Calu3 (cell line): ENCODE results near the gene SGTB. TPM values are rescaled to one million over a fixed set of nuclear protein-coding genes. Genes with fewer than 3 reads are reported as not detected.

Source experiments
- Bru-seq: library from RNA; stranded (reverse); fragments of 400-500 nt; gene quantifications from one replicate; lab custom pipeline; 2021; lab: Mats Ljungman, UMichigan
- BruChase-seq, 2 experiments: library from RNA; stranded (reverse); fragments of 400-500 nt; gene quantifications; one replicate each; lab custom pipeline; 2021; lab: Mats Ljungman, UMichigan
- BruUV-seq: library from RNA; stranded (reverse); fragments of 400-500 nt; replicated peaks from 2 replicates; lab custom pipeline; 2021; lab: Mats Ljungman, UMichigan
- CTCF ChIA-PET: fragments of 300-600 bp; sonication (Branson Sonifier 250); formaldehyde crosslinking; loops from one replicate; lab custom pipeline; 2022; ENCODE audit warnings: antibody characterized with exemption; lab: Charles Lee
- DNase-seq: peaks from one replicate; pipeline ENCODE4 v3.0.0; 2022
- H3K27ac Mint-ChIP-seq: one replicate; pipeline ENCODE4 v1.8.0; 2022; ENCODE audit warnings: mixed read lengths; ENCODE audit not compliant: unreplicated experiment
- H3K27me3 Mint-ChIP-seq: one replicate; pipeline ENCODE4 v1.8.0; 2022; ENCODE audit warnings: mixed read lengths; ENCODE audit not compliant: unreplicated experiment
- H3K36me3 Mint-ChIP-seq: one replicate; pipeline ENCODE4 v1.8.0; 2022; ENCODE audit warnings: mild to moderate bottlenecking, moderate library complexity, mixed read lengths; ENCODE audit not compliant: insufficient read depth, unreplicated experiment
- H3K4me1 Mint-ChIP-seq: one replicate; pipeline ENCODE4 v1.8.0; 2022; ENCODE audit warnings: mild to moderate bottlenecking, low read depth, mixed read lengths; ENCODE audit not compliant: unreplicated experiment
- H3K4me3 Mint-ChIP-seq: one replicate; pipeline ENCODE4 v1.8.0; 2022; ENCODE audit warnings: mild to moderate bottlenecking, low read depth, moderate library complexity, mixed read lengths; ENCODE audit not compliant: unreplicated experiment
- H3K9me3 Mint-ChIP-seq: one replicate; pipeline ENCODE4 v1.8.0; 2022; ENCODE audit warnings: low read depth, mixed read lengths; ENCODE audit not compliant: unreplicated experiment
- intact Hi-C: fragments of 100-400 bp; cut with micrococcal nuclease; formaldehyde crosslinking; loops from one replicate; pipeline ENCODE4 v1.10.0; 2022; ENCODE audit not compliant: unreplicated experiment
- long read RNA-seq: library from polyadenylated mRNA; stranded (forward); transcript quantifications from one replicate; pipeline ENCODE4 v2.0.0, GENCODE V29; 2022
- total RNA-seq: library from RNA; stranded (reverse); gene quantifications from 2 replicates; pipeline ENCODE4 v1.2.3, GENCODE V29; 2022
- TF ChIP-seq, protein P1 (sequence below): fragments of 200-600 bp; IDR thresholded peaks from one replicate; pipeline ENCODE4 v1.8.0; 2022; ENCODE audit warnings: antibody characterized with exemption; ENCODE audit not compliant: unreplicated experiment

SGTB gene
- total RNA-seq (3.9 and 6.8 TPM in 2 replicates), Bru-seq, nascent RNA (percentile 45 among the genes with signal in this experiment), BruChase-seq, experiment 1, labeled RNA remaining after a 6-hour chase (percentile 48 among the genes with signal in this experiment), BruChase-seq, experiment 2, labeled RNA remaining after a 2-hour chase (percentile 46 among the genes with signal in this experiment)
- long read RNA-seq, result 0 reads

DNA sequence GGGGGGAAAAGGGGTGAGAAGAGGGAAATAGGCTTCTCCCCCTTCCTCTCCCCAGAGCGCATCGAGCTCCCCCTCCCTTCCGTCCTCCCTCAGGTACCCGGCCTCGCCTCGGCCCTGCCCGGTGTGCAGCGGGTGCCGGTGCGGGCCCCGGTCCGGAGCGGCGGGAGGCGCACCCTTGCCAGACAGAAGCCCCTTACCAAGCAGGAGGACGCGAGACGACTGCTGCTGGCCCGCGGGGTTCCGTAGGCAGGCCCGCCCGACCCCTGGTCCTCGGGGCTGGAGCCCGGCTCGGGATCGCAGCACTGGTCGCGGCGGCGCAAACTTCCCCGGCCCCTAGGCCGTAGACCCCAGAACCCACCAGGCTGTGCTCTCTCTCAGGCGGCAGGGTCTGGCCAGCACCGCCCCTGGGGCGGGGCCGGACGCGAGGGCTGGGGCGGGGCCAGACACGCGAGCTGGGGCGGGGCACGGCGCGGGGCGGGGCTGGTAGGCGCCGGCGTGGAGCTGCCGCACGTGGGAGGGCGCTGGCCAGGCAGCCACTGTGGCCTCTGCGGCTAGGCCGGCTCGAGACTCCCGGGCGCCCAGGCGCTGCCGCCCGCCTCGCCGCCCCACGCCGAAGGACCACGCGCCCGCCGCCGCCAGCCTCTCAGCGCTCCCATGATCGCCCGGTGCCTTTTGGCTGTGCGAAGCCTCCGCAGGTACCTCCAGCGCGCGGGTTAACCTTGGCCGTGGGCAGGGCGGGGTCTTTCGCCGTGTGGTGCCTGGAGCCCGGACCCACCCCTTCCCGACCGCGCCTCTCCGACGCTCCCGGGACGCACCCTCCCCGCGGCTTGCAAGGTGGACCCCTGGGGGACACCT, at the start of gene SGTB, which contains the start of gene NLN:
Gene SGTB (minus strand): TSS at position 390 of the 855 bp plus-strand sequence. CDS start 1,302 bp downstream, outside the sequence.
Gene NLN (plus strand): TSS at position 486 of the 855 bp plus-strand sequence. CDS start 169 bp downstream, at position 655.
- no TSS peak for BruUV-seq

DNA sequence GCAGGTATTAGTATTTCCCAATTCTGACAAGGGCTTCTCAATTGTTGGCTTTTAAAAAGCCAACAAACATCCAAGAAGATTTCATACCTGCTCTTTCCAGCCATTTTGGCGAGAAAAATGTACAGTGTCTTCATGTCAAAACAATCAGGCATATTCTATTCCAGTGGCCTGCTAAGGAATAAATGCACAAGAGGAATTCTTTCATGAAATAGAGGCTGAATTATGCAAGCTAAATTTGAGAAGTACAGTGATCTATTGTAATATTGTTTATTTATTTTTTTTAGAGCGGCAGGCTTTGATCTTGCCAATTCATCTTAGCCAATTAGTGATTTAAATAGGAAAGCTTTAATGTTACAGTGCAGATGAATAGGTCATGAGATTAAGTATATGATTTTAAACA, 49.4 kb upstream of the SGTB start:
- H3K4me3 Mint-ChIP-seq, result no peak overlapping the region
- no peaks in the 10 kb centered on the region for H3K4me1 Mint-ChIP-seq
- H3K27ac Mint-ChIP-seq, result no peak overlapping the region
- BruUV-seq, result no TSS peak
- intact Hi-C loops, result no loop called here
- DNase-seq, result no peak
- no peaks in the 10 kb centered on the region for H3K27me3 Mint-ChIP-seq
- H3K36me3 Mint-ChIP-seq, result peaks cover 8% of the 10 kb centered on the region
- H3K9me3 Mint-ChIP-seq, result no peaks in the 10 kb centered on the region
- TF ChIP-seq, protein P1, sequence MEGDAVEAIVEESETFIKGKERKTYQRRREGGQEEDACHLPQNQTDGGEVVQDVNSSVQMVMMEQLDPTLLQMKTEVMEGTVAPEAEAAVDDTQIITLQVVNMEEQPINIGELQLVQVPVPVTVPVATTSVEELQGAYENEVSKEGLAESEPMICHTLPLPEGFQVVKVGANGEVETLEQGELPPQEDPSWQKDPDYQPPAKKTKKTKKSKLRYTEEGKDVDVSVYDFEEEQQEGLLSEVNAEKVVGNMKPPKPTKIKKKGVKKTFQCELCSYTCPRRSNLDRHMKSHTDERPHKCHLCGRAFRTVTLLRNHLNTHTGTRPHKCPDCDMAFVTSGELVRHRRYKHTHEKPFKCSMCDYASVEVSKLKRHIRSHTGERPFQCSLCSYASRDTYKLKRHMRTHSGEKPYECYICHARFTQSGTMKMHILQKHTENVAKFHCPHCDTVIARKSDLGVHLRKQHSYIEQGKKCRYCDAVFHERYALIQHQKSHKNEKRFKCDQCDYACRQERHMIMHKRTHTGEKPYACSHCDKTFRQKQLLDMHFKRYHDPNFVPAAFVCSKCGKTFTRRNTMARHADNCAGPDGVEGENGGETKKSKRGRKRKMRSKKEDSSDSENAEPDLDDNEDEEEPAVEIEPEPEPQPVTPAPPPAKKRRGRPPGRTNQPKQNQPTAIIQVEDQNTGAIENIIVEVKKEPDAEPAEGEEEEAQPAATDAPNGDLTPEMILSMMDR, result no peak
- CTCF ChIA-PET, result no interaction called here

More for the DNA sequence above, at the start of gene SGTB, which contains the start of gene NLN:
- Mint-ChIP-seq H3K4me1 (no peaks in the 10 kb centered on the region), H3K9me3 (no peaks in the 10 kb centered on the region), H3K27me3 (no peaks in the 10 kb centered on the region), H3K4me3 (peak within 1 kb of the TSS; percentile 90), H3K36me3 (peaks cover 27% of the 10 kb centered on the region), H3K27ac (peak within 1 kb of the TSS; percentile 83)
- CTCF ChIA-PET, result interaction anchor here (0.6 to 1.1 kb wide), 2 partner anchors 89 to 227 kb away, joined by 3 to 5 read pairs; no protein-coding TSS in a partner anchor
- TF ChIP-seq, protein P1, result no peak
- DNase-seq, result peak; percentile 89
- intact Hi-C loops, result no loop called here

GRCh38 chr5:65769539-65769938, 47.6 kb upstream of the SGTB start:
- CTCF ChIA-PET, result no interaction called here
- H3K4me3 Mint-ChIP-seq, result no peak overlapping the region
- no peak for DNase-seq
- H3K36me3 Mint-ChIP-seq, result peaks cover 12% of the 10 kb centered on the region
- intact Hi-C loops, result no loop called here
- H3K9me3 Mint-ChIP-seq, result peaks cover 4% of the 10 kb centered on the region
- BruUV-seq, result no TSS peak
- no peaks in the 10 kb centered on the region for H3K4me1 Mint-ChIP-seq
- no peaks in the 10 kb centered on the region for H3K27me3 Mint-ChIP-seq
- TF ChIP-seq, protein P1, result no peak
- no peak overlapping the region for H3K27ac Mint-ChIP-seq

DNA sequence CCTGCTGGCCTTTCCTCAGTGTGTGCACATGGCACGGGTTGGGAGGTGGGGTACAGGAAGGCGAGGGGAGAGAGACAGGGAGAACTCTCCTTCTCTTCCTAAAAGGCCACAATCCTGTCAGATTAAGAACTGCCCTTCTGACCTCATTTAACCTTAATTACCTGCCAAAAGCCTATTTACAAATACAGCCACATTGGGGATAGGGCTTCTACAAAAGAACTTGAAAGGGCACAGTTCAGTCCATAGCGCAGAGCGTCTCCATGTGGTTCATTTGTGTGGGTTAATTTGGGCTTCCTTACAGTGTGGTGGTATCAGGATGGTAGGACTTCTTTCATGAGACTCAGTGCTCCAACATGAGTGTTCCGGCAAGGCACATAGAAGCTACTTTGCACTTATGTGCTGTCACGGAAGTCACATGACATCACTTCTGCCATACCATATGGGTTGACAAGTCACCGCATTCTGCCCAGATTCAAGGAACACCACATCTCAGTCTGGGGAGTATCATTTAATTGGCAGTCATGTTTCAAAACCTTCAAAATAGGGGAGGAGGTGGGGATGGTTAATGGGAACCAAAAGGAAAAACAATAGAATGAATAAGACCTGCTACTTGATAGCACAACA, 46.9 kb upstream of the SGTB start:
- Mint-ChIP-seq H3K4me1 (no peaks in the 10 kb centered on the region), H3K9me3 (peaks cover 4% of the 10 kb centered on the region)

More for the DNA sequence above, 46.9 kb upstream of the SGTB start:
- intact Hi-C loops, result no loop called here
- BruUV-seq, result no TSS peak
- CTCF ChIA-PET, result no interaction called here
- Mint-ChIP-seq H3K4me3 (no peak overlapping the region), H3K27me3 (no peaks in the 10 kb centered on the region), H3K27ac (no peak overlapping the region), H3K36me3 (peaks cover 12% of the 10 kb centered on the region)
- no peak for DNase-seq
- TF ChIP-seq, protein P1, result no peak
